ENCODE data around the gene SEMA3B.

SEMA3B gene

GRCh38 chr3:50268703-50269451, at the start of gene SEMA3B:
SEMA3B (plus strand) TSS chr3:50269147; CDS start chr3:50269241, 94 bp downstream.
- no peak within 1 kb of the TSS for H3K27ac ChIP-seq
- TF ChIP-seq, protein P1, sequence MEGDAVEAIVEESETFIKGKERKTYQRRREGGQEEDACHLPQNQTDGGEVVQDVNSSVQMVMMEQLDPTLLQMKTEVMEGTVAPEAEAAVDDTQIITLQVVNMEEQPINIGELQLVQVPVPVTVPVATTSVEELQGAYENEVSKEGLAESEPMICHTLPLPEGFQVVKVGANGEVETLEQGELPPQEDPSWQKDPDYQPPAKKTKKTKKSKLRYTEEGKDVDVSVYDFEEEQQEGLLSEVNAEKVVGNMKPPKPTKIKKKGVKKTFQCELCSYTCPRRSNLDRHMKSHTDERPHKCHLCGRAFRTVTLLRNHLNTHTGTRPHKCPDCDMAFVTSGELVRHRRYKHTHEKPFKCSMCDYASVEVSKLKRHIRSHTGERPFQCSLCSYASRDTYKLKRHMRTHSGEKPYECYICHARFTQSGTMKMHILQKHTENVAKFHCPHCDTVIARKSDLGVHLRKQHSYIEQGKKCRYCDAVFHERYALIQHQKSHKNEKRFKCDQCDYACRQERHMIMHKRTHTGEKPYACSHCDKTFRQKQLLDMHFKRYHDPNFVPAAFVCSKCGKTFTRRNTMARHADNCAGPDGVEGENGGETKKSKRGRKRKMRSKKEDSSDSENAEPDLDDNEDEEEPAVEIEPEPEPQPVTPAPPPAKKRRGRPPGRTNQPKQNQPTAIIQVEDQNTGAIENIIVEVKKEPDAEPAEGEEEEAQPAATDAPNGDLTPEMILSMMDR (conservative IDR thresholded peaks at IDR 0.05), result no peak

GRCh38 chr3:50219285-50219684, 49.7 kb upstream of the SEMA3B start:
- no peak overlapping the region for H3K27ac ChIP-seq
- TF ChIP-seq, protein P1 (conservative IDR thresholded peaks at IDR 0.05), result no peak

DNA sequence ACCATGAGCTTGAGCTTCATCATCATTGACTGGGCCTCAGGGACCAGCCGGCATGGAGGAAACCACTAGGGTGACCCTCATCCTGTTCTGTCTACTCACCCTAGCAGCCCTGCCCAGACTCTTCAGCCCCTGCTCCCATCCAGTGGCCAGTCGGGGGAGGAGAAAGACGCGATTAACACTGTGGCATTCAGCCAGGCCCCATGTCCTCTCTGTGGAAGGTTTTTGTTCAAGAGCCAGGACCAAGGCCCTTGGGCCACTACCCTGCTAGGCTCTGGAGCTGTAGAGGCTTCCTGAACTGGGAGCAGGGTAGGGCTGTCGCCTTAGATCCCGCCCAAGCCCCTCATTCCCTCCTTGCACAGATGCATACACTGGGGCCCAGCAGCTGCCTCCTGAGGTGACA, 48.8 kb upstream of the SEMA3B start:
- no peak overlapping the region for H3K27ac ChIP-seq
- TF ChIP-seq, protein P1 (conservative IDR thresholded peaks at IDR 0.05), result no peak

GRCh38 chr3:50221051-50221410, 47.9 kb upstream of the SEMA3B start:
- TF ChIP-seq, protein P1 (conservative IDR thresholded peaks at IDR 0.05), result no peak
- H3K27ac ChIP-seq, result no peak overlapping the region

DNA sequence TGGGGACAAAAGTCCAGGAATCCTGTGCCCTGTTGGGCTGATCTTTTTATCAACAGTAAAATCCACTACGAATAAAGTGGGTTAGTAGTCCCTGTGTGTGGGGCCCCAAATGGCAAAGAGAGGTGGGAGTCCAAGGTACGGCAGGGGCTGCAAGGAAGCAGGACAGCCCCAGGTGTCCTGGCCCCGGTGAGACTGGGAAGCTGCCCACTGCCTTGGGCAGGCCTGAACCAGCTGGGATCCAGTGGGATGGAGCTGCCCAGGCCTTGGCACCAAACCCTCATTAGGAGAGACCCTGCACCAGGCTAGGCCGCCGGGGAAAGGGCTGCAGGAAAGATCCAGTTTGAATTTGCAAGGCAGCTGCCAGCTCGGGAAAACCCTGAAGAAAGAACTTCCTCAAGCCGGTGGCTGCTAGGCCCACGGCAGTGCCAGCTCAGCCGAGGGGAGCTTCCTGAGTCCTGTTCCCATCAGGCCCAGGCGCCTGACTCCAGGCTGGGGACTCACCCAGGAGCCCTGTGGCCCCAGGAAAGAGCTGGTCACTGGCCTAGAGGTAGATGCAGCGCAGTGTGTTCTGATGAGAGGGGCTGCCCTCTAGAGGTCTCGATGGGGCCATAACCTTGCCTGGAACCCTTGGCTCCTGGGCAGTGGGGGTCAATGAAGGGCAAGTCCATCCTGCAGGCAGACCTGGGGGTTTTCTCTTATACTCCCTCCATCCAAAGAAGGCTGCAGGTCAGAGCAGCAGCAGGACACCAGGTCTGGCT, 47.4 kb upstream of the SEMA3B start:
- H3K27ac ChIP-seq, result no peak overlapping the region
- TF ChIP-seq, protein P1 (conservative IDR thresholded peaks at IDR 0.05), result no peak

- no peak overlapping the region for H3K27ac ChIP-seq
- TF ChIP-seq, protein P1 (conservative IDR thresholded peaks at IDR 0.05), result no peak
These were observed 46.8 kb upstream of the SEMA3B start for GRCh38 chr3:50222169-50222528.

DNA sequence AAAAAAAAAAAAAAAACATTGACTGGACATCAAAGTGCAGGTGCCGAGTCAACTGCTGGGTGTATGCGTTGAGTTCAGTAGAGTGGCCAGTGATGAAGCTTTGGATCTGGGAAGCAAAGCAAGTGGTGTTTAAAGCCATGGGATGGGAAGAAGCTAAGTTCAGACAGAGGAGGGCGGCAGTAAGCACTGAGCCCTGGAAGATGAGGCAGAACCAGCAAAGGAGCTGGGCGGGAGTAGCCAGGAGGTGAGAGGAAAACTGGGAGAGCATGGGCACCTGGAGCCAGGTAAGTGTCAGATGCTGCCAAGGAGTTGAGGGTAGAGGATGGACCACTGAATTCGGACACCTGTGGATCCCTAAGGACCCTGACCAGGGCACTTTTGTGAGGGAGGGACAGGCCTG, 44.3 kb upstream of the SEMA3B start:
- TF ChIP-seq, protein P1 (conservative IDR thresholded peaks at IDR 0.05), result no peak
- no peak overlapping the region for H3K27ac ChIP-seq
